HL-60 (cell line): ENCODE measurements around the gene SPAG9.

Experiments used
- GABPA ChIP-seq: IDR thresholded peaks from 2 replicates; pipeline ENCODE4 v1.6.1; 2012; ENCODE audit warnings: low read depth
- POLR2AphosphoS5 ChIP-seq: IDR thresholded peaks from 2 replicates; pipeline ENCODE4 v1.6.1; 2012; ENCODE audit warnings: low read depth
- TF ChIP-seq, protein P1 (sequence below): IDR thresholded peaks from one replicate; pipeline ENCODE4 v1.5.1; 2011; ENCODE audit warnings: low read length, control low read depth, inconsistent platforms; ENCODE audit not compliant: insufficient read depth
- TF ChIP-seq, protein P2 (sequence below): IDR thresholded peaks from 2 replicates; pipeline ENCODE4 v1.6.1; 2012; ENCODE audit warnings: low read depth; ENCODE audit not compliant: insufficient replicate concordance

DNA sequence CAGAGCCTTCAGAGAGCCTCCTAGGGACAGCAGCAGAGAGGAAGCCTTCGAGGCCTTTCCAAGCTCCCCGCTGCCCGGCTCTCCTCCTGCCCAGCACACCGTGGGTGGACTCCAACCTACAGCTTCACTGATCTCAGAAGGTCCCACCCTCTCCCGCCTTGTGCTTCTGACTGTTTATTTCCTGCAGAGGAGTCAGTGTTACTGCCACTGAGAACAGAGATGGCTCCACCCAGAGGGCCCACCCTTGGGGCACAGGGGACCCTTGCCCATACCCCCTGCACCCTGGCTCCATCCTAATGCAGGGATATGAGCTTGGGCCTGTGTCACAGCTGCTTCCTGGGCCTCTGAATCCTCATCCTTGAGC, 201.8 kb downstream of the SPAG9 start:
- TF ChIP-seq, protein P1, sequence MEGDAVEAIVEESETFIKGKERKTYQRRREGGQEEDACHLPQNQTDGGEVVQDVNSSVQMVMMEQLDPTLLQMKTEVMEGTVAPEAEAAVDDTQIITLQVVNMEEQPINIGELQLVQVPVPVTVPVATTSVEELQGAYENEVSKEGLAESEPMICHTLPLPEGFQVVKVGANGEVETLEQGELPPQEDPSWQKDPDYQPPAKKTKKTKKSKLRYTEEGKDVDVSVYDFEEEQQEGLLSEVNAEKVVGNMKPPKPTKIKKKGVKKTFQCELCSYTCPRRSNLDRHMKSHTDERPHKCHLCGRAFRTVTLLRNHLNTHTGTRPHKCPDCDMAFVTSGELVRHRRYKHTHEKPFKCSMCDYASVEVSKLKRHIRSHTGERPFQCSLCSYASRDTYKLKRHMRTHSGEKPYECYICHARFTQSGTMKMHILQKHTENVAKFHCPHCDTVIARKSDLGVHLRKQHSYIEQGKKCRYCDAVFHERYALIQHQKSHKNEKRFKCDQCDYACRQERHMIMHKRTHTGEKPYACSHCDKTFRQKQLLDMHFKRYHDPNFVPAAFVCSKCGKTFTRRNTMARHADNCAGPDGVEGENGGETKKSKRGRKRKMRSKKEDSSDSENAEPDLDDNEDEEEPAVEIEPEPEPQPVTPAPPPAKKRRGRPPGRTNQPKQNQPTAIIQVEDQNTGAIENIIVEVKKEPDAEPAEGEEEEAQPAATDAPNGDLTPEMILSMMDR, result no peak
- TF ChIP-seq GABPA (no peak), POLR2AphosphoS5 (no peak)
- TF ChIP-seq, protein P2, sequence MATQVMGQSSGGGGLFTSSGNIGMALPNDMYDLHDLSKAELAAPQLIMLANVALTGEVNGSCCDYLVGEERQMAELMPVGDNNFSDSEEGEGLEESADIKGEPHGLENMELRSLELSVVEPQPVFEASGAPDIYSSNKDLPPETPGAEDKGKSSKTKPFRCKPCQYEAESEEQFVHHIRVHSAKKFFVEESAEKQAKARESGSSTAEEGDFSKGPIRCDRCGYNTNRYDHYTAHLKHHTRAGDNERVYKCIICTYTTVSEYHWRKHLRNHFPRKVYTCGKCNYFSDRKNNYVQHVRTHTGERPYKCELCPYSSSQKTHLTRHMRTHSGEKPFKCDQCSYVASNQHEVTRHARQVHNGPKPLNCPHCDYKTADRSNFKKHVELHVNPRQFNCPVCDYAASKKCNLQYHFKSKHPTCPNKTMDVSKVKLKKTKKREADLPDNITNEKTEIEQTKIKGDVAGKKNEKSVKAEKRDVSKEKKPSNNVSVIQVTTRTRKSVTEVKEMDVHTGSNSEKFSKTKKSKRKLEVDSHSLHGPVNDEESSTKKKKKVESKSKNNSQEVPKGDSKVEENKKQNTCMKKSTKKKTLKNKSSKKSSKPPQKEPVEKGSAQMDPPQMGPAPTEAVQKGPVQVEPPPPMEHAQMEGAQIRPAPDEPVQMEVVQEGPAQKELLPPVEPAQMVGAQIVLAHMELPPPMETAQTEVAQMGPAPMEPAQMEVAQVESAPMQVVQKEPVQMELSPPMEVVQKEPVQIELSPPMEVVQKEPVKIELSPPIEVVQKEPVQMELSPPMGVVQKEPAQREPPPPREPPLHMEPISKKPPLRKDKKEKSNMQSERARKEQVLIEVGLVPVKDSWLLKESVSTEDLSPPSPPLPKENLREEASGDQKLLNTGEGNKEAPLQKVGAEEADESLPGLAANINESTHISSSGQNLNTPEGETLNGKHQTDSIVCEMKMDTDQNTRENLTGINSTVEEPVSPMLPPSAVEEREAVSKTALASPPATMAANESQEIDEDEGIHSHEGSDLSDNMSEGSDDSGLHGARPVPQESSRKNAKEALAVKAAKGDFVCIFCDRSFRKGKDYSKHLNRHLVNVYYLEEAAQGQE, result no peak
